T-cell (primary cell): ENCODE results near the gene DDX51. TPM values are rescaled to one million over a fixed set of nuclear protein-coding genes. Genes with fewer than 3 reads are reported as not detected.

Source experiments
- total RNA-seq, 35 experiments: library from RNA in 6 of 35; stranded (reverse) in 6 of 35; fragments of 120-200 nt in 1 of 35; gene quantifications; one replicate each; pipeline versions ENCODE4 v1.2.1 to v1.2.4 and lab custom pipeline; 2013 to 2026

Gene DDX51
- total RNA-seq, 5 donors from 2014 or later (not counting 1 experiment from before 2014, with no cell fraction given) = 41.9 to 58.6 (median 49.0) TPM

Other genes starting within 250 kb of the DDX51 start
- gene ULK1, start 249.7 kb downstream of the DDX51 start, total RNA-seq = 10 to 100 TPM; 53.3 to 89.6 (median 57.8) TPM
- gene PUS1, start 215.0 kb downstream of the DDX51 start, total RNA-seq = 10 to 100 TPM; 27.8 to 71.4 (median 66.5) TPM
- gene EP400, start 194.4 kb downstream of the DDX51 start, total RNA-seq = 10 to 100 TPM; 75.7 to 84.3 (median 79.2) TPM
- 10 to 100 TPM; 14.6 to 28.9 (median 26.4) TPM for gene NOC4L, start 138 bp upstream of the DDX51 start, total RNA-seq
- gene GALNT9, start 185.3 kb upstream of the DDX51 start, total RNA-seq = under 1 TPM in 1 of 5 donors, not detected in 4; 0.72 TPM